Measurements from ENCODE around the gene TLR9. TPM values are rescaled to one million over a fixed set of nuclear protein-coding genes. Genes with fewer than 3 reads are reported as not detected.

TLR9 gene
- polyA plus RNA-seq, 2 donors, result 0.10 to 0.14 TPM

GRCh38 chr3:52198643-52199608 is 26.5 kb downstream of the TLR9 start:
- Histone ChIP-seq H3K27ac (ENCODE audit: low read depth in 2 of 2, low read length in 1 of 2) (peak overlapping the region; percentile 79 to 89), H3K36me3 (ENCODE audit: control insufficient read depth in 2 of 2, insufficient read depth in 2 of 2, low read length in 1 of 2) (peaks cover 5 to 8% of the 10 kb centered on the region in 2 donors), H3K4me3 (ENCODE audit: low read depth in 1 of 2, low read length in 2 of 2) (peak overlapping the region; percentile 72 to 90), H3K9me3 (ENCODE audit: control insufficient read depth in 2 of 2, insufficient read depth in 1 of 2, low read depth in 1 of 2, low read length in 1 of 2) (no peaks in the 10 kb centered on the region), H3K4me1 (ENCODE audit: control insufficient read depth in 2 of 2, insufficient read depth in 2 of 2, low read length in 1 of 2) (peaks cover 2 to 16% of the 10 kb centered on the region in 2 donors), H3K27me3 (ENCODE audit: control insufficient read depth in 1 of 2, insufficient read depth in 2 of 2, low read length in 2 of 2) (no peaks in the 10 kb centered on the region)
- WGBS, 2 donors, result 43 to 47% methylated on average over 14 of the region's 14 CpGs

- Histone ChIP-seq H3K27ac (ENCODE audit: low read depth in 2 of 2, low read length in 1 of 2) (peak within 1 kb of the TSS; percentile 79 to 89), H3K4me1 (ENCODE audit: control insufficient read depth in 2 of 2, insufficient read depth in 2 of 2, low read length in 1 of 2) (peaks cover 5 to 16% of the 10 kb centered on the region in 2 donors), H3K27me3 (ENCODE audit: control insufficient read depth in 1 of 2, insufficient read depth in 2 of 2, low read length in 2 of 2) (no peaks in the 10 kb centered on the region), H3K36me3 (ENCODE audit: control insufficient read depth in 2 of 2, insufficient read depth in 2 of 2, low read length in 1 of 2) (peaks cover 5 to 7% of the 10 kb centered on the region in 2 donors), H3K9me3 (ENCODE audit: control insufficient read depth in 2 of 2, insufficient read depth in 1 of 2, low read depth in 1 of 2, low read length in 1 of 2) (no peaks in the 10 kb centered on the region), H3K4me3 (ENCODE audit: low read depth in 1 of 2, low read length in 2 of 2) (peak within 1 kb of the TSS; percentile 72 to 90)
- 1% methylated on average over 63 to 71 of the region's 71 CpGs for WGBS, 2 donors
Observed at GRCh38 chr3:52197842-52198625, 27.4 kb downstream of the TLR9 start, which contains the start of gene ALAS1. TSS of gene ALAS1 (plus strand) at chr3:52198160. CDS start at chr3:52199242, 1,082 bp downstream.

- H3K27ac ChIP-seq (ENCODE audit: low read depth in 2 of 2, low read length in 1 of 2), result peak overlapping the region; percentile 49 to 67
- 41 to 45% methylated on average over 10 of the region's 10 CpGs for WGBS, 2 donors
- H3K9me3 ChIP-seq (ENCODE audit: control insufficient read depth in 2 of 2, insufficient read depth in 1 of 2, low read depth in 1 of 2, low read length in 1 of 2), result no peaks in the 10 kb centered on the region
- H3K27me3 ChIP-seq (ENCODE audit: control insufficient read depth in 1 of 2, insufficient read depth in 2 of 2, low read length in 2 of 2), result no peaks in the 10 kb centered on the region
- H3K4me1 ChIP-seq (ENCODE audit: control insufficient read depth in 2 of 2, insufficient read depth in 2 of 2, low read length in 1 of 2), result peaks cover 7 to 16% of the 10 kb centered on the region in 2 donors
- H3K36me3 ChIP-seq (ENCODE audit: control insufficient read depth in 2 of 2, insufficient read depth in 2 of 2, low read length in 1 of 2), result peaks cover 3 to 4% of the 10 kb centered on the region in 2 donors
- H3K4me3 ChIP-seq (ENCODE audit: low read depth in 1 of 2, low read length in 2 of 2), result peak overlapping the region; percentile 72 to 90
Observed at GRCh38 chr3:52197499-52197841, 28.0 kb downstream of the TLR9 start.

GRCh38 chr3:52196977-52197376 is 28.5 kb downstream of the TLR9 start:
- peaks cover 7 to 15% of the 10 kb centered on the region in 2 donors for H3K4me1 ChIP-seq (ENCODE audit: control insufficient read depth in 2 of 2, insufficient read depth in 2 of 2, low read length in 1 of 2)
- no peaks in the 10 kb centered on the region for H3K27me3 ChIP-seq (ENCODE audit: control insufficient read depth in 1 of 2, insufficient read depth in 2 of 2, low read length in 2 of 2)
- 45 to 58% methylated on average over 3 of the region's 3 CpGs for WGBS, 2 donors
- peaks cover 0 to 2% of the 10 kb centered on the region in 2 donors for H3K36me3 ChIP-seq (ENCODE audit: control insufficient read depth in 2 of 2, insufficient read depth in 2 of 2, low read length in 1 of 2)
- no peaks in the 10 kb centered on the region for H3K9me3 ChIP-seq (ENCODE audit: control insufficient read depth in 2 of 2, insufficient read depth in 1 of 2, low read depth in 1 of 2, low read length in 1 of 2)
- H3K27ac ChIP-seq (ENCODE audit: low read depth in 2 of 2, low read length in 1 of 2), result peak overlapping the region in 1 of 2 donors; percentile 67
- H3K4me3 ChIP-seq (ENCODE audit: low read depth in 1 of 2, low read length in 2 of 2), result no peak overlapping the region

- WGBS, 2 donors, result 66 to 69% methylated on average over 10 of the region's 10 CpGs
- H3K27me3 ChIP-seq (ENCODE audit: control insufficient read depth in 1 of 2, insufficient read depth in 2 of 2, low read length in 2 of 2), result no peaks in the 10 kb centered on the region
- H3K27ac ChIP-seq (ENCODE audit: low read depth in 2 of 2, low read length in 1 of 2), result peak overlapping the region in 1 of 2 donors; percentile 60
- peaks cover 7 to 15% of the 10 kb centered on the region in 2 donors for H3K4me1 ChIP-seq (ENCODE audit: control insufficient read depth in 2 of 2, insufficient read depth in 2 of 2, low read length in 1 of 2)
- no peaks in the 10 kb centered on the region for H3K9me3 ChIP-seq (ENCODE audit: control insufficient read depth in 2 of 2, insufficient read depth in 1 of 2, low read depth in 1 of 2, low read length in 1 of 2)
- no peak overlapping the region for H3K4me3 ChIP-seq (ENCODE audit: low read depth in 1 of 2, low read length in 2 of 2)
- peaks cover 0 to 2% of the 10 kb centered on the region in 2 donors for H3K36me3 ChIP-seq (ENCODE audit: control insufficient read depth in 2 of 2, insufficient read depth in 2 of 2, low read length in 1 of 2)
Observed at GRCh38 chr3:52195823-52196331, 29.6 kb downstream of the TLR9 start.

GRCh38 chr3:52195291-52195597 is 30.2 kb downstream of the TLR9 start:
- no peak overlapping the region for H3K27ac ChIP-seq (ENCODE audit: low read depth in 2 of 2, low read length in 1 of 2)
- H3K4me3 ChIP-seq (ENCODE audit: low read depth in 1 of 2, low read length in 2 of 2), result no peak overlapping the region
- H3K36me3 ChIP-seq (ENCODE audit: control insufficient read depth in 2 of 2, insufficient read depth in 2 of 2, low read length in 1 of 2), result peaks cover 0 to 2% of the 10 kb centered on the region in 2 donors
- H3K9me3 ChIP-seq (ENCODE audit: control insufficient read depth in 2 of 2, insufficient read depth in 1 of 2, low read depth in 1 of 2, low read length in 1 of 2), result no peaks in the 10 kb centered on the region
- H3K4me1 ChIP-seq (ENCODE audit: control insufficient read depth in 2 of 2, insufficient read depth in 2 of 2, low read length in 1 of 2), result peaks cover 7 to 13% of the 10 kb centered on the region in 2 donors
- 91 to 93% methylated on average over 3 of the region's 3 CpGs for WGBS, 2 donors
- H3K27me3 ChIP-seq (ENCODE audit: control insufficient read depth in 1 of 2, insufficient read depth in 2 of 2, low read length in 2 of 2), result no peaks in the 10 kb centered on the region

GRCh38 chr3:52194485-52195290 is 30.8 kb downstream of the TLR9 start:
- Histone ChIP-seq H3K9me3 (ENCODE audit: control insufficient read depth in 2 of 2, insufficient read depth in 1 of 2, low read depth in 1 of 2, low read length in 1 of 2) (no peaks in the 10 kb centered on the region), H3K36me3 (ENCODE audit: control insufficient read depth in 2 of 2, insufficient read depth in 2 of 2, low read length in 1 of 2) (peaks cover 0 to 2% of the 10 kb centered on the region in 2 donors), H3K27ac (ENCODE audit: low read depth in 2 of 2, low read length in 1 of 2) (no peak overlapping the region), H3K27me3 (ENCODE audit: control insufficient read depth in 1 of 2, insufficient read depth in 2 of 2, low read length in 2 of 2) (no peaks in the 10 kb centered on the region), H3K4me3 (ENCODE audit: low read depth in 1 of 2, low read length in 2 of 2) (no peak overlapping the region), H3K4me1 (ENCODE audit: control insufficient read depth in 2 of 2, insufficient read depth in 2 of 2, low read length in 1 of 2) (peaks cover 7 to 13% of the 10 kb centered on the region in 2 donors)
- 77 to 84% methylated on average over 14 of the region's 14 CpGs for WGBS, 2 donors

- Histone ChIP-seq H3K27me3 (ENCODE audit: control insufficient read depth in 1 of 2, insufficient read depth in 2 of 2, low read length in 2 of 2) (no peaks in the 10 kb centered on the region), H3K4me1 (ENCODE audit: control insufficient read depth in 2 of 2, insufficient read depth in 2 of 2, low read length in 1 of 2) (peaks cover 7 to 9% of the 10 kb centered on the region in 2 donors), H3K4me3 (ENCODE audit: low read depth in 1 of 2, low read length in 2 of 2) (no peak overlapping the region), H3K27ac (ENCODE audit: low read depth in 2 of 2, low read length in 1 of 2) (no peak overlapping the region), H3K36me3 (ENCODE audit: control insufficient read depth in 2 of 2, insufficient read depth in 2 of 2, low read length in 1 of 2) (no peaks in the 10 kb centered on the region), H3K9me3 (ENCODE audit: control insufficient read depth in 2 of 2, insufficient read depth in 1 of 2, low read depth in 1 of 2, low read length in 1 of 2) (no peaks in the 10 kb centered on the region)
- WGBS, 2 donors, result 61 to 68% methylated on average over 18 of the region's 18 CpGs
Observed at GRCh38 chr3:52193065-52193464, 32.4 kb downstream of the TLR9 start.

GRCh38 chr3:52191663-52192062 is 33.8 kb downstream of the TLR9 start:
- peaks cover 0 to 7% of the 10 kb centered on the region in 2 donors for H3K4me1 ChIP-seq (ENCODE audit: control insufficient read depth in 2 of 2, insufficient read depth in 2 of 2, low read length in 1 of 2)
- H3K27ac ChIP-seq (ENCODE audit: low read depth in 2 of 2, low read length in 1 of 2), result no peak overlapping the region
- no peaks in the 10 kb centered on the region for H3K9me3 ChIP-seq (ENCODE audit: control insufficient read depth in 2 of 2, insufficient read depth in 1 of 2, low read depth in 1 of 2, low read length in 1 of 2)
- H3K27me3 ChIP-seq (ENCODE audit: control insufficient read depth in 1 of 2, insufficient read depth in 2 of 2, low read length in 2 of 2), result no peaks in the 10 kb centered on the region
- 87 to 93% methylated on average over 4 of the region's 4 CpGs for WGBS, 2 donors
- H3K36me3 ChIP-seq (ENCODE audit: control insufficient read depth in 2 of 2, insufficient read depth in 2 of 2, low read length in 1 of 2), result no peaks in the 10 kb centered on the region
- no peak overlapping the region for H3K4me3 ChIP-seq (ENCODE audit: low read depth in 1 of 2, low read length in 2 of 2)

Data from esophagus (tissue), 2 donors.